Measurements from ENCODE around the gene DNER. TPM values are rescaled to one million over a fixed set of nuclear protein-coding genes. Genes with fewer than 3 reads are reported as not detected.

Gene DNER
- polyA plus RNA-seq, 1 donor (not counting 4 experiments of a cell fraction or from before 2014, with no cell fraction given): 8.5 TPM

DNA sequence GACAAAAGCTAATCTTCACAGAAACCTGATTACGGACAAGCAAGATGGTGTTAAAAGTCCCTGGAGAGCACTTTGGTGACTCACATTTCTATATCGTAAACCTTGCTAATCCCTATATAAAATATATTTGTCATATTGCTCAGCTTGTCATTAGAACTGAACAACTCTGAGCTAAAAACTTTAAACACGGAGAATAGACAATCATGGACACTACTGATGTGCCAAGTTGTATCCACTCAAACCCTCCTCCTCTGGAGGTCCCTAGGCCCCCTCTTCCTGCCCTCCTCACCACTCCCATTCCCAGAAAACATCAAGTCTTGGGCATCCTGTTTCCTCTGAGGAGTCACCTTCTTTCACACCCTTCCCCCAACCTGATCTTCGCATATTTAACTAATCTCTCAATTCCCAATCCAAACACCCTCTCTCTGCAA lies 304.6 kb downstream of the DNER start:
- TF ChIP-seq, protein P1, sequence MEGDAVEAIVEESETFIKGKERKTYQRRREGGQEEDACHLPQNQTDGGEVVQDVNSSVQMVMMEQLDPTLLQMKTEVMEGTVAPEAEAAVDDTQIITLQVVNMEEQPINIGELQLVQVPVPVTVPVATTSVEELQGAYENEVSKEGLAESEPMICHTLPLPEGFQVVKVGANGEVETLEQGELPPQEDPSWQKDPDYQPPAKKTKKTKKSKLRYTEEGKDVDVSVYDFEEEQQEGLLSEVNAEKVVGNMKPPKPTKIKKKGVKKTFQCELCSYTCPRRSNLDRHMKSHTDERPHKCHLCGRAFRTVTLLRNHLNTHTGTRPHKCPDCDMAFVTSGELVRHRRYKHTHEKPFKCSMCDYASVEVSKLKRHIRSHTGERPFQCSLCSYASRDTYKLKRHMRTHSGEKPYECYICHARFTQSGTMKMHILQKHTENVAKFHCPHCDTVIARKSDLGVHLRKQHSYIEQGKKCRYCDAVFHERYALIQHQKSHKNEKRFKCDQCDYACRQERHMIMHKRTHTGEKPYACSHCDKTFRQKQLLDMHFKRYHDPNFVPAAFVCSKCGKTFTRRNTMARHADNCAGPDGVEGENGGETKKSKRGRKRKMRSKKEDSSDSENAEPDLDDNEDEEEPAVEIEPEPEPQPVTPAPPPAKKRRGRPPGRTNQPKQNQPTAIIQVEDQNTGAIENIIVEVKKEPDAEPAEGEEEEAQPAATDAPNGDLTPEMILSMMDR (optimal IDR thresholded peaks at IDR 0.05 in 1 of 3, IDR thresholded peaks at IDR 0.05 in 1 of 3, conservative IDR thresholded peaks at IDR 0.05 in 1 of 3; ENCODE audit: extremely low read depth in 1 of 3, insufficient read depth in 2 of 3, low read length in 3 of 3): no peak
- no peak for TF ChIP-seq EZH2 (IDR thresholded peaks at IDR 0.05; ENCODE audit: low read length)
- H3K4me2 ChIP-seq (ENCODE audit: control insufficient read depth, extremely low read depth, insufficient read depth, low read depth, low read length): no peak overlapping the region
- H3K4me3 ChIP-seq (ENCODE audit: control insufficient read depth in 2 of 3, extremely low read depth in 1 of 3, insufficient read depth in 2 of 3, low read depth in 1 of 3, low read length in 3 of 3): no peak overlapping the region
- H3K36me3 ChIP-seq (ENCODE audit: control insufficient read depth in 2 of 2, extremely low read depth in 1 of 2, insufficient read depth in 2 of 2, low read length in 2 of 2): no peaks in the 10 kb centered on the region
- H3K9ac ChIP-seq (ENCODE audit: control insufficient read depth, extremely low read depth, insufficient read depth, low read length): no peak overlapping the region
- FAIRE-seq (peak; percentile 43), DNase-seq (ENCODE audit: low read depth, low spot score) (no peak)
- dilution Hi-C loops (cut with MboI; ENCODE audit: extremely low pct_ligation_motif_present, low sequenced_read_pairs): no loop called here
- H3K27me3 ChIP-seq (ENCODE audit: control insufficient read depth, extremely low read depth, insufficient read depth, low read length): no peaks in the 10 kb centered on the region
- H4K20me1 ChIP-seq (ENCODE audit: control insufficient read depth, extremely low read depth, insufficient read depth, low read length): no peaks in the 10 kb centered on the region
- peak overlapping the region; percentile 1 for H3K27ac ChIP-seq (ENCODE audit: control insufficient read depth, insufficient read depth, low read length)
- H3K9me3 ChIP-seq (ENCODE audit: control insufficient read depth, low read depth, low read length): no peaks in the 10 kb centered on the region
- no peaks in the 10 kb centered on the region for H3K9me1 ChIP-seq (ENCODE audit: control insufficient read depth, extremely low read depth, insufficient read depth, low read length)
- no peaks in the 10 kb centered on the region for H3K79me2 ChIP-seq (ENCODE audit: control insufficient read depth, insufficient read depth, low read length)
- H3K4me1 ChIP-seq (ENCODE audit: control insufficient read depth, extremely low read depth, insufficient read depth, low read length): peaks cover 30% of the 10 kb centered on the region
- no peak overlapping the region for H2AFZ ChIP-seq (ENCODE audit: control insufficient read depth, low read length)

DNA sequence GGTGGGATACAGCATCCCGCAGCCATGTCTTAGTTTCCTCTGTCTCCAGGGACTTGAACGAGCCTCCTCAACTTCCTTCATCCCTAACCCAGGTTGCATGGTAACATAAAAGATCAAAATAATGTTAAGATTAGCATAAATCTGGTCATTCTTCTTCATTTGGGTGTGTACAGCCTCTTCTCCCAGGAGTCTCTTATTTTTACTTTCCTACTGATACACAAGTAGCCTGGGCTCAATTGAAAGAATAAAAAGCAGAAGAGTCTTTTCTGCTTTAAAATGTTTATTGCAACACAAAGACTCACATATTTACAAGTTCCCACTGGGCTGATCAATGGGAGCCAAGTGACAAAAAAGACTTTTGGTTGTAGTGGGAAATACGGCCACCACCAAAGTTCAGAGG lies 305.4 kb downstream of the DNER start:
- H3K27ac ChIP-seq (ENCODE audit: control insufficient read depth, insufficient read depth, low read length): peak overlapping the region; percentile 100
- no peaks in the 10 kb centered on the region for H3K9me3 ChIP-seq (ENCODE audit: control insufficient read depth, low read depth, low read length)
- DNase-seq (ENCODE audit: low read depth, low spot score) (no peak), FAIRE-seq (peak; percentile 44)
- H3K4me3 ChIP-seq (ENCODE audit: control insufficient read depth in 2 of 3, extremely low read depth in 1 of 3, insufficient read depth in 2 of 3, low read depth in 1 of 3, low read length in 3 of 3): peak overlapping the region in 1 of 3 experiments; percentile 4
- no peaks in the 10 kb centered on the region for H3K36me3 ChIP-seq (ENCODE audit: control insufficient read depth in 2 of 2, extremely low read depth in 1 of 2, insufficient read depth in 2 of 2, low read length in 2 of 2)
- H3K79me2 ChIP-seq (ENCODE audit: control insufficient read depth, insufficient read depth, low read length): no peaks in the 10 kb centered on the region
- TF ChIP-seq, protein P1 (optimal IDR thresholded peaks at IDR 0.05 in 1 of 3, IDR thresholded peaks at IDR 0.05 in 1 of 3, conservative IDR thresholded peaks at IDR 0.05 in 1 of 3; ENCODE audit: extremely low read depth in 1 of 3, insufficient read depth in 2 of 3, low read length in 3 of 3): no peak
- no peak for TF ChIP-seq EZH2 (IDR thresholded peaks at IDR 0.05; ENCODE audit: low read length)
- peak overlapping the region; percentile 85 for H3K9ac ChIP-seq (ENCODE audit: control insufficient read depth, extremely low read depth, insufficient read depth, low read length)
- H3K27me3 ChIP-seq (ENCODE audit: control insufficient read depth, extremely low read depth, insufficient read depth, low read length): no peaks in the 10 kb centered on the region
- dilution Hi-C loops (cut with MboI; ENCODE audit: extremely low pct_ligation_motif_present, low sequenced_read_pairs): no loop called here
- peak overlapping the region; percentile 67 for H3K4me2 ChIP-seq (ENCODE audit: control insufficient read depth, extremely low read depth, insufficient read depth, low read depth, low read length)
- no peaks in the 10 kb centered on the region for H4K20me1 ChIP-seq (ENCODE audit: control insufficient read depth, extremely low read depth, insufficient read depth, low read length)
- H3K4me1 ChIP-seq (ENCODE audit: control insufficient read depth, extremely low read depth, insufficient read depth, low read length): peaks cover 30% of the 10 kb centered on the region
- no peaks in the 10 kb centered on the region for H3K9me1 ChIP-seq (ENCODE audit: control insufficient read depth, extremely low read depth, insufficient read depth, low read length)
- no peak overlapping the region for H2AFZ ChIP-seq (ENCODE audit: control insufficient read depth, low read length)

All from keratinocyte (primary cell).